Adrenal gland (tissue), 5 donors: ENCODE measurements around the gene CYP39A1.

ENCODE experiments used
- CTCF ChIP-seq, 6 experiments: fragments of 450-650 bp in 4 of 6; fragments of 200-600 bp in 2 of 6; sonication (generic) in 1 of 6; IDR thresholded peaks; 1 replicate in 5 of 6; 2 replicates in 1 of 6; pipeline versions ENCODE4 v1.5.1 to v1.8.0; 2016 to 2021; ENCODE audit warnings: antibody characterized with exemption in 6 of 6, mild to moderate bottlenecking in 2 of 6, moderate library complexity in 1 of 6
- POLR2A ChIP-seq, 2 donors: fragments of 450-650 bp; IDR thresholded peaks; one replicate each; pipeline ENCODE4 v1.6.1; 2017; ENCODE audit warnings: antibody characterized with exemption in 2 of 2, mild to moderate bottlenecking in 2 of 2, moderate library complexity in 1 of 2
- donor health status: DM: no; HTN: no; CAD: no.

- TF ChIP-seq CTCF (IDR thresholded peaks at IDR 0.05) (no peak), POLR2A (IDR thresholded peaks at IDR 0.05) (no peak)
Measured at GRCh38 chr6:46688966-46689335, 36.3 kb upstream of the CYP39A1 start.
